Sigmoid colon (tissue), 7 donors: Measurements from ENCODE around the gene ZNF410. TPM values are rescaled to one million over a fixed set of nuclear protein-coding genes. Genes with fewer than 3 reads are reported as not detected.
A peak's percentile ranks its signal among the peaks of the same experiment; 100 is the strongest.

ENCODE experiments used
- DNase-seq: peaks from one replicate; pipeline ENCODE4 v3.0.0-alpha.2; 2019
- H3K27ac ChIP-seq, 4 donors: fragments of 200-600 bp; sonication (generic); one replicate each; pipeline ENCODE4 v1.5.1; 2016 to 2019; ENCODE audit warnings: mild to moderate bottlenecking in 1 of 4
- H3K27me3 ChIP-seq, 3 donors: fragments of 200-600 bp; sonication (generic); one replicate each; pipeline ENCODE4 v1.5.1; 2019; ENCODE audit warnings: mild to moderate bottlenecking in 1 of 3
- H3K36me3 ChIP-seq, 4 donors: fragments of 200-600 bp; sonication (generic); one replicate each; pipeline ENCODE4 v1.5.1; 2016 to 2019
- H3K4me1 ChIP-seq, 4 donors: fragments of 200-600 bp; sonication (generic); one replicate each; pipeline ENCODE4 v1.5.1; 2017 to 2019
- H3K4me3 ChIP-seq, 4 donors: fragments of 200-600 bp; sonication (generic); one replicate each; pipeline ENCODE4 v1.5.1; 2017 to 2019; ENCODE audit warnings: mild to moderate bottlenecking in 2 of 4, moderate library complexity in 1 of 4
- H3K9me3 ChIP-seq, 4 donors: fragments of 200-600 bp in 3 of 4; sonication (generic) in 3 of 4; one replicate each; pipeline versions ENCODE4 v1.5.1 to v1.6.1; 2013 to 2019
- EP300 ChIP-seq, 4 donors: sonication (generic); formaldehyde crosslinking; IDR thresholded peaks; one replicate each; pipeline ENCODE4 v1.6.1; 2017; ENCODE audit warnings: antibody characterized with exemption in 4 of 4
- POLR2A ChIP-seq, 2 donors: fragments of 450-650 bp; IDR thresholded peaks; one replicate each; pipeline ENCODE4 v1.6.1; 2016; ENCODE audit warnings: antibody characterized with exemption in 2 of 2, mild to moderate bottlenecking in 2 of 2, moderate library complexity in 2 of 2
- POLR2AphosphoS5 ChIP-seq, 4 donors: sonication (generic); formaldehyde crosslinking; IDR thresholded peaks; one replicate each; pipeline ENCODE4 v1.6.1; 2017; ENCODE audit warnings: antibody characterized with exemption in 4 of 4
- WGBS, 2 donors: extraction: QIAGEN DNeasy Blood & Tissue Kit; methylation state at CpG; one replicate each; pipeline ENCODE4 v1.1.7; 2013; 5-methylcytosine and 5-hydroxymethylcytosine counted together
- intact Hi-C: fragments of 100-400 bp; cut with DNase I; formaldehyde crosslinking; loops from one replicate; pipeline ENCODE4 v1.15.1; 2023
- polyA plus RNA-seq, 3 donors: library from polyadenylated mRNA; stranded (reverse); fragments of 200-250 nt; gene quantifications; one replicate each; pipeline ENCODE4 v1.2.3, GENCODE V29; 2013
- total RNA-seq, 4 donors: library from RNA; depleted of rRNA; stranded (reverse); fragments of >200 nt; gene quantifications; one replicate each; pipeline ENCODE4 v1.1.0, GENCODE V29; 2016
- TF ChIP-seq, protein P1 (sequence below), 4 experiments: fragments of 450-650 bp in 3 of 4; fragments of 200-600 bp in 1 of 4; IDR thresholded peaks; one replicate each; pipeline ENCODE4 v1.5.1; 2016 to 2019; ENCODE audit warnings: antibody characterized with exemption in 4 of 4, mild to moderate bottlenecking in 3 of 4, moderate library complexity in 2 of 4
- donor health status: healthy with polysubstance abuse.
- donor health status: Bipolar disorder and iron deficiency.
- donor health status: healthy.

Gene ZNF410
- total and polyA plus RNA-seq, 7 donors, result 33.3 to 67.8 (median 45.1) TPM

DNA sequence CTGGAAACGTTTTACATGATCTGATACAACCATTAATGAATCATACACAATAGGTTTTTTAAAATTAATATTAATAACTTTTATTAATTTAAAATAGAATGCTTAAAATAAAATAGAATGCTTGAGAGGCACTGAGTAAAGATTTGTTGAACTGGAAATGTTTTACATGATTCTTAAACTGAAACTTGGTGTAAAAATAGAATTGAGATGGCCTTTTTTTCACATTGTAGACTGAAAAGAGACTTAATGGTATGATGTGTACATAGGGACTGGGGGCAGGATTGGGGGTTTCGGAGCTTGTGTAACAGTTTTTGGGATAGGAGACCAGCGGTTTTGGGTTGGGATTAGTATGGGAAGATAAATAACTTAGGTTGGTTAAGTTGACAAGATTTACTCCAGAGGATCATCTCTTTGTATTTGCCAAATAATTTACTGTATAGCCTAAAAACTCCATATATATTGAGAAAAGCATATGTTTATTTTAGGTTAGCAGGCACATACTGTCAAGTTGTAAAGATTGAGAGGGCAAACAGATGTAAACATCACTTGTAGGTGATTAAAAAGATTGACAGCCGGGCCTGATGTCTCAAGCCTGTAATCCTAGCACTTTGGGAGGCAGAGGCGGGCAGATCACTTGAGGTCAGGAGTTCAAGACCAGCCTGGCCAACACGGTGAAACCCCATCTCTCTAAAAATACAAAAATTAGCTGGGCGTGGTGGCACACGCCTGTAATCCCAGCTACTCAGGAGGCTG, 2.0 kb upstream of the ZNF410 start:
- H3K36me3 ChIP-seq, result peaks cover 0 to 22% (median 0%) of the 10 kb centered on the region in 4 donors
- 67 to 80% methylated on average over 8 of the region's 8 CpGs for WGBS, 2 donors
- no peak for TF ChIP-seq EP300 (IDR thresholded peaks at IDR 0.05)
- no peak for TF ChIP-seq POLR2A (IDR thresholded peaks at IDR 0.05)
- no peak for TF ChIP-seq POLR2AphosphoS5 (IDR thresholded peaks at IDR 0.05)
- TF ChIP-seq, protein P1, sequence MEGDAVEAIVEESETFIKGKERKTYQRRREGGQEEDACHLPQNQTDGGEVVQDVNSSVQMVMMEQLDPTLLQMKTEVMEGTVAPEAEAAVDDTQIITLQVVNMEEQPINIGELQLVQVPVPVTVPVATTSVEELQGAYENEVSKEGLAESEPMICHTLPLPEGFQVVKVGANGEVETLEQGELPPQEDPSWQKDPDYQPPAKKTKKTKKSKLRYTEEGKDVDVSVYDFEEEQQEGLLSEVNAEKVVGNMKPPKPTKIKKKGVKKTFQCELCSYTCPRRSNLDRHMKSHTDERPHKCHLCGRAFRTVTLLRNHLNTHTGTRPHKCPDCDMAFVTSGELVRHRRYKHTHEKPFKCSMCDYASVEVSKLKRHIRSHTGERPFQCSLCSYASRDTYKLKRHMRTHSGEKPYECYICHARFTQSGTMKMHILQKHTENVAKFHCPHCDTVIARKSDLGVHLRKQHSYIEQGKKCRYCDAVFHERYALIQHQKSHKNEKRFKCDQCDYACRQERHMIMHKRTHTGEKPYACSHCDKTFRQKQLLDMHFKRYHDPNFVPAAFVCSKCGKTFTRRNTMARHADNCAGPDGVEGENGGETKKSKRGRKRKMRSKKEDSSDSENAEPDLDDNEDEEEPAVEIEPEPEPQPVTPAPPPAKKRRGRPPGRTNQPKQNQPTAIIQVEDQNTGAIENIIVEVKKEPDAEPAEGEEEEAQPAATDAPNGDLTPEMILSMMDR (IDR thresholded peaks at IDR 0.05), result no peak
- DNase-seq, result no peak
- H3K27ac ChIP-seq, result peak overlapping the region in 2 of 4 donors; percentile 94 to 96
- no peaks in the 10 kb centered on the region for H3K9me3 ChIP-seq
- H3K4me3 ChIP-seq, result no peak overlapping the region
- peaks cover 0 to 33% (median 25%) of the 10 kb centered on the region in 4 donors for H3K4me1 ChIP-seq
- H3K27me3 ChIP-seq, result no peaks in the 10 kb centered on the region
- intact Hi-C loops, result loop anchor here (5.0 to 10.0 kb wide), 3 partner anchors 68 to 172 kb away; partner anchors contain the start of genes BBOF1, COQ6, ENTPD5 and FAM161B

DNA sequence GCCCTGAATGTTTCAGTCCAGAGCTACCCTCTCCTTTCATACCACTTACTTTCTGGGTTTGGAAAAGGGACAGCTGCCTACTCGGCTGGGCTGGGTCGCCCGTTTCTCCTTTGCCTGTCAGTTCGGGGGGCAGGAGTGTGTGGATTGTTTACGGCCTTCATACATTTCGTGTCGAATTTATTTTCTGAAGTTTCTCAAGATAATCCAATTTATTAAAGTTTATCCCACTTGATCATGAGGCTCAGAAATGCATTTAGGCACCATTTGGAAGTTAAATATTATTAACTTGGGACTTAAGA, 608 bp downstream of the ZNF410 start:
- intact Hi-C loops, result loop anchor here (5.0 to 10.0 kb wide), 3 partner anchors 65 to 175 kb away; partner anchors contain the start of genes BBOF1, COQ6, ENTPD5 and FAM161B
- Histone ChIP-seq H3K9me3 (no peaks in the 10 kb centered on the region), H3K36me3 (peaks cover 0 to 5% (median 0%) of the 10 kb centered on the region in 4 donors), H3K4me3 (peak overlapping the region; percentile 71 to 77 (median 74)), H3K27me3 (no peaks in the 10 kb centered on the region), H3K27ac (peak overlapping the region; percentile 91 to 96 (median 94)), H3K4me1 (peaks cover 0 to 33% (median 25%) of the 10 kb centered on the region in 4 donors)
- WGBS, 2 donors, result 0 to 2% methylated on average over 7 of the region's 7 CpGs
- TF ChIP-seq, protein P1 (IDR thresholded peaks at IDR 0.05), result no peak
- no peak for TF ChIP-seq POLR2AphosphoS5 (IDR thresholded peaks at IDR 0.05)
- TF ChIP-seq POLR2A (IDR thresholded peaks at IDR 0.05), result no peak
- TF ChIP-seq EP300 (IDR thresholded peaks at IDR 0.05), result no peak
- no peak for DNase-seq

DNA sequence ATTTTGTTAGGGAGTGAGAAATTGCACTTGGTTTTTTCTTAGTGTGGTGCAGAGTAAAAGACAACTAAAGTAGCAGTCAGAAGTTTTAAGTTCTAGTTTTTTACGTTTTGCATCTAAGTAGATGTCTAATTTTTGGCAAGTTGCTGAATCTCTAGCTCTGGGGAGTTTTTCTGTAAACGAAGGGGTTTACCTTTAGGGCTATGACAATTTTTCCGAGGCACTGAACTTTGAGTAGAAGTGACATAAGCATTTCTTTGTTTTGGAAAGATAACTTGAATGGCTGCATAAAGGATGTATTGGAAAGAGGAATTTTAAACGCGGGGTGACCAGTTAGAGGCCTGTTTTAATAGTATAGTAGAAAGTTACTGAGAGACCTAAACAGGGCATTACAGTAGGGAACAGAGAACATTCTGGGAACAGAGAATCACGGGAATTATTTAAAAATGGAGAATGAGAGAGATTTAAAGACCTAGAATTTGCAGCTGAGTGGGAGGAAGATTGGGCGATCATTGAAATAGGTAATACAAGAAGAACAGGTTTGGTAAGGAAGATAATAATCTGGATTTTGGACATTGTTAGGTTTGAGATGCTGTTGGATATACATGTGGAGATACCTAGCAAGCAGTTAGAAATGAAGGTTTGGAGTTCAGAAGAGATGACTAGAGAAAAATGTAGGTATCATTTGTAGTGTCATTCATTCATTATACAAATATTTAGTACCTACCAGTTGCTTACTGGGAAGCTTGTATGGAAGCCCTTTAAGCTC, 1.2 kb downstream of the ZNF410 start:
- H3K27ac ChIP-seq, result peak overlapping the region; percentile 91 to 96 (median 94)
- TF ChIP-seq POLR2AphosphoS5 (IDR thresholded peaks at IDR 0.05) (no peak), POLR2A (IDR thresholded peaks at IDR 0.05) (no peak), EP300 (IDR thresholded peaks at IDR 0.05) (no peak)
- TF ChIP-seq, protein P1 (IDR thresholded peaks at IDR 0.05), result no peak
- peaks cover 0 to 9% (median 0%) of the 10 kb centered on the region in 4 donors for H3K36me3 ChIP-seq
- DNase-seq, result no peak
- peak overlapping the region; percentile 71 to 77 (median 74) for H3K4me3 ChIP-seq
- 14 to 35% methylated on average over 7 of the region's 7 CpGs for WGBS, 2 donors
- no peaks in the 10 kb centered on the region for H3K9me3 ChIP-seq
- peaks cover 0 to 33% (median 25%) of the 10 kb centered on the region in 4 donors for H3K4me1 ChIP-seq
- intact Hi-C loops, result loop anchor here (5.0 to 10.0 kb wide), 3 partner anchors 64 to 176 kb away; partner anchors contain the start of genes BBOF1, COQ6, ENTPD5 and FAM161B
- no peaks in the 10 kb centered on the region for H3K27me3 ChIP-seq

DNA sequence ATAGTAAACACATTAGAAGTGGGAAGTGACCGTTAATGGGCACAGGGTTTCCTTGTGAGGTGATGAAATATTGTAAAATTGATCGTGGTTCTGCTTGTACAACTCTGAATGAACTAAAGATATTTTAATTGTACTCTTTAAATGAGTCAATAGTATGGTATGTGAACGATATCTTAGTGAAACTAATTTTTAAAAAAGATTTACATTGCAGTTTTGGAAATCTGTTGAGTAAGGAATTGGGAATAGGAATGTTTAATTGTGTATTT, 1.7 kb downstream of the ZNF410 start:
- Histone ChIP-seq H3K27ac (peak overlapping the region in 3 of 4 donors; percentile 94 to 96 (median 94)), H3K36me3 (peaks cover 0 to 14% (median 0%) of the 10 kb centered on the region in 4 donors), H3K9me3 (no peaks in the 10 kb centered on the region), H3K27me3 (no peaks in the 10 kb centered on the region), H3K4me3 (no peak overlapping the region), H3K4me1 (peaks cover 0 to 33% (median 25%) of the 10 kb centered on the region in 4 donors)
- no peak for DNase-seq
- TF ChIP-seq, protein P1 (IDR thresholded peaks at IDR 0.05), result no peak
- TF ChIP-seq POLR2AphosphoS5 (IDR thresholded peaks at IDR 0.05) (no peak), POLR2A (IDR thresholded peaks at IDR 0.05) (no peak), EP300 (IDR thresholded peaks at IDR 0.05) (no peak)
- 43 to 50% methylated on average over 3 of the region's 3 CpGs for WGBS, 2 donors
- intact Hi-C loops, result loop anchor here (5.0 to 10.0 kb wide), 3 partner anchors 64 to 176 kb away; partner anchors contain the start of genes BBOF1, COQ6, ENTPD5 and FAM161B
